Neural progenitor cell (in vitro differentiated cells): Measurements from ENCODE around the gene RREB1. TPM values are rescaled to one million over a fixed set of nuclear protein-coding genes. Genes with fewer than 3 reads are reported as not detected.

Experiments used
- DNase-seq: peaks from one replicate; pipeline ENCODE4 v3.0.0-alpha.2; 2016; ENCODE audit warnings: low spot score
- H2AFZ ChIP-seq: fragments of 200-600 bp; sonication (generic); replicated peaks from 2 replicates; pipeline ENCODE4 v1.6.1; 2016; ENCODE audit warnings: antibody characterized with exemption
- H3F3A ChIP-seq: fragments of 200-600 bp; sonication (generic); 2 replicates; pipeline ENCODE4 v1.6.1; 2016; ENCODE audit warnings: antibody characterized with exemption, low read depth
- H3K27ac ChIP-seq: fragments of 200-600 bp; sonication (generic); 2 replicates; pipeline ENCODE4 v1.5.1; 2016; ENCODE audit warnings: mild to moderate bottlenecking
- H3K27me3 ChIP-seq: fragments of 200-600 bp; sonication (generic); 2 replicates; pipeline ENCODE4 v1.6.1; 2016; ENCODE audit warnings: mild to moderate bottlenecking, moderate library complexity
- H3K36me3 ChIP-seq: fragments of 200-600 bp; sonication (generic); 2 replicates; pipeline ENCODE4 v1.5.1; 2016
- H3K4me1 ChIP-seq: fragments of 200-600 bp; sonication (generic); 2 replicates; pipeline ENCODE4 v1.6.1; 2016; ENCODE audit warnings: mixed run types
- H3K4me2 ChIP-seq: fragments of 200-600 bp; sonication (generic); 2 replicates; pipeline ENCODE4 v1.6.1; 2016
- H3K4me3 ChIP-seq: fragments of 200-600 bp; sonication (generic); 2 replicates; pipeline ENCODE4 v1.5.1; 2016
- H3K79me2 ChIP-seq: fragments of 200-600 bp; sonication (generic); 2 replicates; pipeline ENCODE4 v1.6.1; 2016; ENCODE audit warnings: low read depth
- H3K9ac ChIP-seq: fragments of 200-600 bp; sonication (generic); 2 replicates; pipeline ENCODE4 v1.6.1; 2016
- H3K9me3 ChIP-seq: fragments of 200-600 bp; sonication (generic); 2 replicates; pipeline ENCODE4 v1.5.1; 2016; ENCODE audit warnings: low read depth
- H4K20me1 ChIP-seq: fragments of 200-600 bp; sonication (generic); 2 replicates; pipeline ENCODE4 v1.6.1; 2016; ENCODE audit warnings: low read depth
- H3K27ac Mint-ChIP-seq: 3 replicates; pipeline ENCODE4 v1.8.0; 2021; ENCODE audit warnings: mixed read lengths
- H3K27me3 Mint-ChIP-seq: 2 replicates; pipeline ENCODE4 v1.8.0; 2022; ENCODE audit warnings: low read depth, mild to moderate bottlenecking, inconsistent platforms, moderate library complexity, mixed read lengths; ENCODE audit not compliant: insufficient read depth
- H3K36me3 Mint-ChIP-seq: 3 replicates; pipeline ENCODE4 v1.8.0; 2021; ENCODE audit warnings: mixed read lengths
- H3K4me1 Mint-ChIP-seq: 3 replicates; pipeline ENCODE4 v1.8.0; 2021; ENCODE audit warnings: mixed read lengths
- H3K4me3 Mint-ChIP-seq: 3 replicates; pipeline ENCODE4 v1.8.0; 2021; ENCODE audit warnings: mild to moderate bottlenecking, moderate library complexity, mixed read lengths
- H3K9me3 Mint-ChIP-seq: 3 replicates; pipeline ENCODE4 v1.8.0; 2020; ENCODE audit warnings: mixed read lengths
- CTCF ChIP-seq: fragments of 200-600 bp; sonication (generic); IDR thresholded peaks from 2 replicates; pipeline ENCODE4 v1.5.1; 2017; ENCODE audit warnings: antibody characterized with exemption, mild to moderate bottlenecking
- EZH2 ChIP-seq: fragments of 200-600 bp; sonication (generic); IDR thresholded peaks from 2 replicates; pipeline ENCODE4 v1.6.1; 2017; ENCODE audit warnings: antibody characterized with exemption, mild to moderate bottlenecking, moderate library complexity
- EZH2phosphoT487 ChIP-seq: fragments of 200-600 bp; sonication (generic); IDR thresholded peaks from 2 replicates; pipeline ENCODE4 v1.6.1; 2017; ENCODE audit warnings: antibody characterized with exemption
- total RNA-seq: library from RNA; depleted of rRNA; stranded (reverse); fragments of >200 nt; gene quantifications from 2 replicates; pipeline ENCODE4 v1.2.3, GENCODE V29; 2015; ENCODE audit warnings: low replicate concordance

RREB1 gene
- total RNA-seq, 1 donor from 2014 or later, result 12.1 TPM

DNA sequence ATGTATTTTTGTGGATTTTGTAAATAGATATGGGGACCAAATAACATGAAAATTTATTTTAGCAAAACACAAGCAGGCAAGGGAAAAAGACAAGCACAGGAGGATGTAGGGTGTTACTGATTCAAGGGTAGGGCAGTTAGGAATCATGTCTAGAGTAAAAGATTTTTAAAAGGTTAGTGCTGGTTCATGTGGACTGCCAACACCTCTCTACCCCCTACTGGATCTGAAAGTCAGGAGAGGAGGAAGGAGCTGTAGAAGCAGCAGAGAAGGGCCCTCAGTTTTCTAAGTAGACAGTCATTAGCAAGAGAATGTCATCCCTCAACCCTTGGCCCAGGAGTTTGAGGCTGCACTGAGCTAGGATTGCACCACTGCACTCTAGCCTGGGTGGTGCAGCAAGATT, 95.2 kb downstream of the RREB1 start:
- Mint-ChIP-seq H3K9me3 (no peaks in the 10 kb centered on the region), H3K4me1 (no peaks in the 10 kb centered on the region), H3K27me3 (peaks cover 5% of the 10 kb centered on the region), H3K36me3 (peaks cover 17% of the 10 kb centered on the region), H3K27ac (no peak overlapping the region), H3K4me3 (no peak overlapping the region)
- no peak overlapping the region for H3K4me3 ChIP-seq
- H3F3A ChIP-seq, result no peaks in the 10 kb centered on the region
- no peaks in the 10 kb centered on the region for H3K4me1 ChIP-seq
- no peaks in the 10 kb centered on the region for H3K9me3 ChIP-seq
- no peak overlapping the region for H3K9ac ChIP-seq
- no peak overlapping the region for H2AFZ ChIP-seq
- no peak overlapping the region for H3K27ac ChIP-seq
- no peak overlapping the region for H3K4me2 ChIP-seq
- no peak for TF ChIP-seq EZH2phosphoT487
- no peak for TF ChIP-seq EZH2
- no peak for TF ChIP-seq CTCF
- DNase-seq, result no peak
- H3K27me3 ChIP-seq, result no peaks in the 10 kb centered on the region
- H3K36me3 ChIP-seq, result no peaks in the 10 kb centered on the region
- H3K79me2 ChIP-seq, result no peaks in the 10 kb centered on the region
- no peaks in the 10 kb centered on the region for H4K20me1 ChIP-seq

DNA sequence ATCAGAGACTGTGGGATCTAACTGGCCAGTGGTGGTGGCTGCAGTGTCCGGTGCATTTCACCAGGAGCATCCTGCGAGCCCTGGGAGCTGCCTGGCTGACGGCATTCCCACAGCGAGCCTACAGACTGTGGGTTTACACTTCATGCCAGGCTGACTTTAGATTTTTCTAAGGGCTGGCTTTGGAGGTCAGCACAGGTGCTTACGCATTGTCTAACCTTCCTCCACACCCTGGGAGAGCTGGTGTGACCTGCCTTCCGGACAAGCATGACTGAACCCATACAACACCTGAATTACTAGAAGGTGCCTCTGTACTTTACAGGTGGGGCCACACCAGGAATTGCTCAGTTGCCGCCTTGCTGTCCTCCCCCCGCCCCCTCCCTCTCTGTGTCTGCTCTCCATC, 96.2 kb downstream of the RREB1 start:
- no peaks in the 10 kb centered on the region for H3K27me3 ChIP-seq
- H3K79me2 ChIP-seq, result no peaks in the 10 kb centered on the region
- H3K27ac Mint-ChIP-seq, result no peak overlapping the region
- no peaks in the 10 kb centered on the region for H4K20me1 ChIP-seq
- H3K36me3 ChIP-seq, result no peaks in the 10 kb centered on the region
- H3K4me1 ChIP-seq, result no peaks in the 10 kb centered on the region
- H3K27ac ChIP-seq, result no peak overlapping the region
- no peaks in the 10 kb centered on the region for H3K9me3 ChIP-seq
- peaks cover 17% of the 10 kb centered on the region for H3K36me3 Mint-ChIP-seq
- no peaks in the 10 kb centered on the region for H3F3A ChIP-seq
- no peak for TF ChIP-seq EZH2
- TF ChIP-seq CTCF, result no peak
- peaks cover 5% of the 10 kb centered on the region for H3K27me3 Mint-ChIP-seq
- no peak for DNase-seq
- no peak overlapping the region for H3K4me2 ChIP-seq
- no peaks in the 10 kb centered on the region for H3K4me1 Mint-ChIP-seq
- no peaks in the 10 kb centered on the region for H3K9me3 Mint-ChIP-seq
- no peak overlapping the region for H3K9ac ChIP-seq
- no peak overlapping the region for H3K4me3 ChIP-seq
- H2AFZ ChIP-seq, result no peak overlapping the region
- H3K4me3 Mint-ChIP-seq, result no peak overlapping the region

DNA sequence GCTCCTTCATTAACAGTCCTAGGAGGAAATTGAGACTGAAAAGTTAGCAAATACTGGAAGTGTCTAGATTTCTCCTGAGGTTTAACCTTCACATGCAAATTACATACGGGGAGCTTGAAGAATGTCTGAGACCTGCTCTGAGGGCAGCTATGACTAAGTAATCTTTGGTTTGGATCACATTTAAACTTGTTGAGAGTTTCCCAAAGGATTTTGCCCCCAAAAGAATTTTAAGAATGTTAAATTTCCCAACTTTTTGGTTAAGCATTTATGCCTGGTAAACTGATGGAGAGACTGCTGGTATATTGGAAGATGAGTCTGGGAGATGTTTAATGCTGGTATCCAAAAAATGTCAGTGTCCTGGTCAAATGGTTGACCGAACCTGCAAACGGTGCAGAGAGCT, 97.0 kb downstream of the RREB1 start:
- Histone ChIP-seq H3K4me2 (no peak overlapping the region), H3K36me3 (no peaks in the 10 kb centered on the region), H3K79me2 (no peaks in the 10 kb centered on the region), H2AFZ (no peak overlapping the region), H3F3A (no peaks in the 10 kb centered on the region), H3K27me3 (no peaks in the 10 kb centered on the region), H3K9me3 (no peaks in the 10 kb centered on the region), H3K4me1 (no peaks in the 10 kb centered on the region), H3K9ac (no peak overlapping the region), H3K4me3 (no peak overlapping the region), H4K20me1 (no peaks in the 10 kb centered on the region), H3K27ac (no peak overlapping the region)
- H3K36me3 Mint-ChIP-seq, result peaks cover 17% of the 10 kb centered on the region
- H3K9me3 Mint-ChIP-seq, result no peaks in the 10 kb centered on the region
- H3K4me3 Mint-ChIP-seq, result no peak overlapping the region
- H3K4me1 Mint-ChIP-seq, result no peaks in the 10 kb centered on the region
- H3K27me3 Mint-ChIP-seq, result peaks cover 2% of the 10 kb centered on the region
- H3K27ac Mint-ChIP-seq, result no peak overlapping the region
- no peak for TF ChIP-seq EZH2phosphoT487
- TF ChIP-seq EZH2, result no peak
- TF ChIP-seq CTCF, result no peak
- DNase-seq, result no peak

DNA sequence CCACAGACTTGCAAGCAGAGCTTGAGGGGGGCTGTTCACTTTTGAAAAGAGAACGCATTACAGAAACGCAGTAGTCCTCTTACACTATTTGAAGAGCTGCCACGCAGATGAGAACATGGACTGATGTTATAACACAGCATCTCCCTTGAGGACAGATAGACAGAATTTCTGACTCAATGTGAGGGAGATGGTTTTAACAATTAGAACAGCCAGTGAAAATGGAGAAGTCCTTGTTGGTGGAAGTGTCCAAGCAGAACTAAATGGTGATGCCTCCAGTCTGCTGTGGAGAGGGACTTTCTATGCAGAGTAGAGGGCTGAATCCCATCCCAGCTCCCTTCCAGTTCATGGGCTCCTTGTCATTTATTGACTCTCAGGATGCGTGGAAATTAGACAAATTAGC, 100.0 kb downstream of the RREB1 start:
- Histone ChIP-seq H3K4me3 (no peak overlapping the region), H3K9me3 (no peaks in the 10 kb centered on the region), H3K27me3 (no peaks in the 10 kb centered on the region), H3K79me2 (no peaks in the 10 kb centered on the region), H4K20me1 (no peaks in the 10 kb centered on the region), H3K4me2 (no peak overlapping the region), H3F3A (no peaks in the 10 kb centered on the region), H3K4me1 (no peaks in the 10 kb centered on the region), H3K27ac (no peak overlapping the region), H2AFZ (no peak overlapping the region), H3K9ac (no peak overlapping the region), H3K36me3 (no peaks in the 10 kb centered on the region)
- Mint-ChIP-seq H3K9me3 (no peaks in the 10 kb centered on the region), H3K36me3 (peaks cover 18% of the 10 kb centered on the region), H3K27ac (no peak overlapping the region), H3K4me1 (peaks cover 6% of the 10 kb centered on the region), H3K4me3 (no peak overlapping the region), H3K27me3 (peaks cover 2% of the 10 kb centered on the region)
- no peak for DNase-seq
- no peak for TF ChIP-seq CTCF
- TF ChIP-seq EZH2phosphoT487, result no peak
- no peak for TF ChIP-seq EZH2
